HG03469 (cell line): ENCODE measurements around the gene RGS9.

Experiments
- ATAC-seq: cut with Tn5 transposase; IDR thresholded peaks from one replicate; pipeline ENCODE4 v1.9.1; 2021; ENCODE audit warnings: mild to moderate bottlenecking, moderate library complexity, moderate number of reproducible peaks; ENCODE audit not compliant: unreplicated experiment

Gene RGS9

DNA sequence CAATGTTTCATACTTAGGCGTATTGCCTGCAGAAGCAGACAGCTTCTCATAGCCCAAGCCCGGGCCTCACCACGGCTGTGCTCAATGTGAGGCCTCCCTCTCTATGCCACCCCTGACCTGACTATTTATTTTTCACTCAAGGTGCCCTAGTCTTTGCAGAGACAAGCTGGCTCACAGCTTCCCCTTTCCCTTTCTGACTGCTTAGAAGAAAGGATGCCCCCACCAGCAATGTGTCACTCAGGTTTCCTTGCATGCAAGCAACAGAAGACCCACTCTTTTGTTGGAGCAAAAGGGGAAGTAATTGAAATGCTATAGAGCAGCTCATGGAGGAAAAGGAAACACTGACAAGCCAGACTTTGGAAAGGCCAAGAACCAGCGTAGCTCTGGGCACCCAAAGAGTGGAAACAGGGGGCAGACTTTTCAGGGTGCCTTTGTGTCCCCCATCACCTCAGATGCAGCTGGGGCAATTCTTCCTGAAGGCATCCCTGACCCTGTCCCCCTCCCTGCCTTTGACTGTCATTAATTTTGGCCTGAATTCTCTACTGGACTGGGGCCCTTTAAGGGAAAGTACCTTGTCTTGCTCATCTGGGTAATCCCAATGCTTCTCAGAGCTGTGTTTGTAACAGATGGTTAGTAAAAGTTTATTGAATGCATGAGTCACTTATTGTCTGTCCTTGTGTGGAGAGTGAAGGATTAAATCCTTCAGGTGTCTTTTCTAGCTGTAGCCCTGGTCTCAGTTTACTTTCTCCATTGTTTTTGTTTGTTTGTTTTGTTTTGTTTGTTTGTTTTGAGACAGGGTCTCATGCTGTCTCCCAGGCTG lies 17.8 kb downstream of the RGS9 start:
- peak; percentile 83 for ATAC-seq

DNA sequence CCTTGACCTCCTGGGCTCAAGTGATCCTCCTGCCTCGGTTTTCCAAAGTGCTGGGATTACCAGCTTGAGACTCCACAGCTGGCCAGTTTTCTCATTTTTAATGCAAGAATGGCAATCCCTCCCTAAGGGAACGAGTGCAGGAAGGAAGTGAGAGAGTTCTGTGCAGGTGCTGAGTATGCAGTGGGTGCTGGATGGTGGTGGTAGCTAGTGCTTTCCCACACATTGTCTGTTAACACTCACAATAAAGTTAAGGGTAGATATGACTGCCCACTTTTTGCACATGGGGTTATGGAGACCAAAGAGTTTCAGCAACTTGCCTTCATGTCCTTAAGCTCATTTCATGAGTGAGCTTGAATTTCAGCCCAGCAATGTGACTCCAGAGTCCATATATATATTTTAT lies 18.5 kb downstream of the RGS9 start:
- ATAC-seq: peak; percentile 23

DNA sequence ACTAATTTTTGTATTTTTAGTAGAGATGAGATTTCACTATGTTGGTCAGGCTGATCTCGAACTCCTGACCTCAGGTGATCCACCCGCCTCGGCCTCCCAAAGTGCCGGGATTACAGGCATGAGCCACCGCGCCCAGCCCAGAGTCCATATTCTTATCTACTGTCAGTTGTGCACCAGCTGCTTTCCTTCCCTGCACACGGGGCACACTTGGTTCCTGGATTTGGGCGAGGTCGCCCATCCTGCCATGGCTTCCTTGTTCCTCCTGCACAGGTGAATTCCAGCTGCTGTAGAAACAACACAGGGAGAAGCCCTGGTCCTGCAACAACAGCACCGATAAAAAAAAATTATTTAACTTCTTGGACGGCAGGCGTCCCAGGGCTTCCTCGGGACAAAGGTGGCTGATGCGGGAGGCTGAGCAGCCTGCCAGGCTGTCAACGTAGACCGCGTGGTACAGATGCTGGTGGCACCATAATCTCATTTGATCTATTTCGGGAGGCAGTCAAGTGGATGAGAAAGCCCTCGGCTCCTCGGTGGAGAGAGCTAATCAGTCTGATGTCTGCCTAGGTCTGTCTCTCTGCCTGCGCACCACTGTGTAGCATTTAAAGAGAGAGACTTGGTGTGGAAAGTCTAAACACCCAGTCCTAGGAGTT lies 19.1 kb downstream of the RGS9 start:
- ATAC-seq: no peak

DNA sequence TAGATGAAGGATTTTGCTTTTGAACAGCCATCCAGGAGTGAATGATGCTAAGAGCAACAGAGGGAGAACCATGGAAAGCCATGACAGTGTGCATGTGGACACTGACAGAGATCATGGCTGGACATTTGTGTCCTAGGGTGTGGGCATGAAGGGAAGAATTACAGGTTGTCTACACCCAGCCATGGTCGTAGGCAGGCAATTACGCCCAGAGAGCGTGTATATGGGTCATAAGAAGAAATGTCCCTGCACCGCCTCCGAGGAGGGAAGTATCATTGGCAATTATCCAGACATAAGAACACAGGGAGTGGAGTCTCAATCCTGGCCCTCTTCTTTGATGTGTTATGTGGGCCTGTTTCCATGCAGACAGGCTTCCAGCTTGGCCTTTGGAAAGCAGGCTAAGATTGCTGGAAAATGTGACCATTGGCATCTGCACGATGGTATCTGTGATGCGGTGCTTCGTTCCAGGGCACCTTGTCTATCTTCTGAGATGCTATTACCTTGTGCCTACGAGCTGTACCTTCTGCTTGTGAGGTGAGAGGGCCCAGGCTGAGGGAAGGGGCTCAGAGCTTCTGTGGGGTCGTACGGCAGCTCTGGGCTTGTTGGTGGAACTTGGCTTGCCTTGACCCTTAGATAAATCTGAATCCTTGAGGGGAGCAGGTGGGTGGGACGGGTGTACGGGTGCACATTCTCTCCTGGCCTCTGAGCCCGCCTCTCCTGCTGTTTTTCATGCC lies 19.8 kb downstream of the RGS9 start:
- ATAC-seq: no peak

DNA sequence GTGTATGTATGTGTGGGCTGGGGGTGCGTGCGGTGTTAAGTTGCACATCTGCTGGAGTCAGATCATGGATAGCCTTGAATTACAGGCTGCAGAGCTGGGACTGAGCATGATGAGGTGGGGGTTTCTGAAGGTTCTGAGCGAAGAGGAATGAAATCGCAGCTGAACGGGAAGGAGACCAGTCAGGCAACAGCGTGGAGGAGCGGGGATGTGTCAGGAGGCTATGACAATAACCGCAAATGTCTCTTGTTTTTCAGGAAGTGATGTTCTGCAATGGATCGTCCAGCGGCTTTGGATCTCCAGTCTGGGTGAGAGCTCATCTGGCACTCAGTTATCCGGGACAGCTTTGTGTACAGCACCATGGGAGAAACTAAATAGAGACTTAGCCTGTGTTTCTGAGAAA lies 20.9 kb downstream of the RGS9 start:
- ATAC-seq: no peak

DNA sequence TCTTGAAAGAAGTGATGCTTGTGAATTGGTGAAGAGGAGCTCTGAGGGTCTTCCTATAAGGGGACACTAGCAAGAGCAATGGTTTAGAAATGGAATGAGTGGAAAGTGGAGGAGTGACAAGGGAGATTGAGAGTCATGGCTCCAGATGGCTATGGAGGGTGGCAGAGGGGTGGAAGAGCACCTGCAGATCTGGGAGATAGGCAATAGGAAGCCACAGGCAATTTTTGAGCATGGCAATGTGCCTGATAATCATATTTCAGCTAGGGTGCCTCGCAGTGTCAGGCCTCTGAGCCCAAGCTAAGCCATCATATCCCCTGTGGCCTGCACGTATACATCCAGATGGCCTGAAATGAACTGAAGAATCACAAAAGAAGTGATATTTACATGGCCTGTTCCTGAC lies 21.5 kb downstream of the RGS9 start:
- no peak for ATAC-seq

DNA sequence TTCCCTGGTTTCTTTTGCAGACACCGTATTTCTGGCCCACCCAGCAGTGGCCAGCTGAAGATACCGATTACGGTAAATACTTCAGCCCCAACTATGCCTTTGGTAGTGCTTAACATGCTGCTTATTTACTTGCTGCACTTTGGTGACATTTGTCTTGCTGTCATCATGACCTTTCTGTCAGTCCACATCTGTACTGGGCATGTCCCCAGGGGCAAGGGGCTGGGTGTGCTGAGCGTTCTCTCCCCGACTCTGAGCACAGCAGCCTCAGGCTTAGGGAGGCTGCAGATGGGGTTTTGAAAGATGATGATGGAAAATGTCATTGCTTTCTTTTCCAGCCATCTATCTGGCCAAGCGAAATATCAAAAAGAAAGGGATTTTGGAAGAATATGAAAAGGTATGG lies 23.3 kb downstream of the RGS9 start:
- no peak for ATAC-seq

DNA sequence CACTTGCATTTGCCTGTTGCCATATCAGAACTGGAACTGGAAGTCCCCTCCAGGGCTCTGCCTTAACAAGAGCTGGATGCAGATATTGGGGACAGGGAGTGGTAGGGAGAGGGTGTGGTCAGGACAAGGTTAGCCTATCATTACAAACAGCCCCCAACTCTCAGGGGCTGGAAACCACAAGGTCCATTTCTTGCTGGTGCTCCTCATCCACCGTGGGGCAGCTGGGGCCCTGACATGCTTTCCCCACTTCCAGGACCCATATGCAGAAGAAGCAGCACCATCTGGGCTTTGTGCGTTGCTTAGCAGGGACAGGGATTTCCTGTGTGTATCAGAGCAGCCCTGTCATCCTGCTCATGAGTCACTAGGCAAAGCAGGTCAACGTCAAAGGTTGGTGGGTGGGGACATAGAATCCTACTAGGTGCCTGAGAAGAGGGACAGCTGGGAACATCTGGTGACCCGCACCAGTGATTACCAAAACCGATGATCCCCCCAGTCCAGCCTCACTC lies 26.9 kb downstream of the RGS9 start:
- peak; percentile 74 for ATAC-seq

DNA sequence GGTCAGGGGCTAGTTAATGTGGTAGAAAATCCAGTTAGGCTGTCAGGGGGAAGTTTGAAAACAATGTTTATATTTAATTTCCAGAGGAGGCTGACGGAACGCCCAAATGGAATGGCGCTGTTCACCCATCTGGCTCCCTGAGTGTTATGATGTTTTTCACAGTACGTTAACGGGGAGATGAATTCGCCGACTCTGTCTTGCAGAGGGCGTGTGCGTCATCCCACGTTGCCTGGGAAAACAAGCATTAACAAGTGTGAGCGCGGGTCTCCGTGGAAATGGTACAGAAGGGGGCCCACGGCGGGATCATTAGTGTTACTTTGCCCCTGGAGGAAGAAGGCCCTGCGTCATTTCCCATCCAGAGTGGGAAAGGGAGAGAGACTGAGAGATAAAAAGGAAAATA lies 29.6 kb downstream of the RGS9 start:
- no peak for ATAC-seq

DNA sequence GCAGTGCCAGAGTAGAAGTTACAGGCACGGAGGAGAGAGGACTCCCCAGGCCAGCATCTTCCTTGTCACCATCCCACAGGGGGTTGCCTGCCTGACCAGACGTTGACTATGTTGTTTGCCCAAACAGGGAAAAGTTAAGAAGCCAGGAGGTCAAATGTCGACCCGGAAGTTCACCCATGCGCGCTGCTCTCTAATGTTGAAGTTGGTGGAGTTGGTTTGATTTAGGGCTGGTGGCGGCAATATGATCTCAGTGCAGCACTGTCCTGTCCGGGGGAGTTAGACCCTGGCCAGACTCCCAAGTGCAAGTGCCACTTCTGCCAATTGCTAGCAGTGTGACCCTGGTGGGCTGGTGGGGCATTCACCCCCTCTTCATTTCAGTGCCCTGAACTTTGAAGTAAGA lies 30.4 kb downstream of the RGS9 start:
- ATAC-seq: no peak

DNA sequence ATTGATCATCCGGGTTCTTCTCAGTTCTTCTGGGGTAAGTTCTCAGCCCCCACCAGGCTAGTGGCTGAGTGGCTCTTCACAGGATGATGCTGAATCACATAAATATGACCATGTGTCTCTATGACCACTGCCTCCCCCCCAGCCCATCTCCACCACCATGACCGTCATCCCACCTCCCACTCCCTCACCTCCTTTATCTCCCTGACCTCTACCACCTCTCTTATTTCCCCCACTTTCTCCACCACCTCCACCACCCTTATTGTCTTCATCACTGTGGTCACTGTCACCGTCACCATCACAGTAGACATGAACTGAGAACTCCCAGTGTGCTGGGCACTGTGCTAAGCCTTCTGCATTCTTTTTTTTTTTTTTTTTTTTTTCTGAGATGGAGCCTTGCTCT lies 32.5 kb downstream of the RGS9 start:
- ATAC-seq: no peak

DNA sequence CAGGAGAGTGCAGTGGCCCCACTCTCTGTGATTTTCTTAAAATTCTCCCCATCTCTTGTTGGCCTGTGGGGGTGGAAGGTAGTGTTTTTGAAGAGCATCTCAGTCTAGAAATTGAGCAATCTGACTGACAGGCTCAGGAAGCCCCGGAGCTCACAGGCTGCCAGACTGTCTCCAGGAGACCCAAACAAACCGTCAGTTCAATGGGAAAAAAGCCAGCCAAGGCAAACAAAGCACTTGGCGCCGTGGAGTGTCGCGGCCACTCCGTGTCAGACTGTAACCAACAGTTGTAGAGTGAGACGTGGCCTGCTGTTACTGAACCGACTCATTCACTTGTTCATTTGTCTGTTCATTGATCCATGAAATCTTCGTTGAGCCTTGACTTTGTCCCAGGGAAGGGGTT lies 33.7 kb downstream of the RGS9 start:
- no peak for ATAC-seq

DNA sequence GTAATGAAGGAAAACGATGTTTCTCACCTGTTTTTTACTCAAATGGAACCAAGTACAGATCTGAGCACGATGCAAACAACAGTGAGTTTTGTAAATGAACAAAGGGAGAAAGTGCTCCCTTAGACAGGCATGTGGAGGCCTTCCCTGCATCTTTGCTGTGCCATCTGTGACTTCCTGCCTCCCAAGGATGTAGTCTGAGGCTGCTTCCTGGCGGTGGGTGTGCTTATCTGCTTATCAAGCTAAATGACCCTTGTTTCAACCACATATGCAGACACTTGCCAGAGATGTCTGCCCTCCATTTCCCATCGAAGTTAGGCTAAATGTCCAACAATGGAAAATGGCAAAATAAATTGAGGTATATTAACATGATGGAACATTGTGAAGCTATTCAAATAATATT lies 34.6 kb downstream of the RGS9 start:
- ATAC-seq: no peak

DNA sequence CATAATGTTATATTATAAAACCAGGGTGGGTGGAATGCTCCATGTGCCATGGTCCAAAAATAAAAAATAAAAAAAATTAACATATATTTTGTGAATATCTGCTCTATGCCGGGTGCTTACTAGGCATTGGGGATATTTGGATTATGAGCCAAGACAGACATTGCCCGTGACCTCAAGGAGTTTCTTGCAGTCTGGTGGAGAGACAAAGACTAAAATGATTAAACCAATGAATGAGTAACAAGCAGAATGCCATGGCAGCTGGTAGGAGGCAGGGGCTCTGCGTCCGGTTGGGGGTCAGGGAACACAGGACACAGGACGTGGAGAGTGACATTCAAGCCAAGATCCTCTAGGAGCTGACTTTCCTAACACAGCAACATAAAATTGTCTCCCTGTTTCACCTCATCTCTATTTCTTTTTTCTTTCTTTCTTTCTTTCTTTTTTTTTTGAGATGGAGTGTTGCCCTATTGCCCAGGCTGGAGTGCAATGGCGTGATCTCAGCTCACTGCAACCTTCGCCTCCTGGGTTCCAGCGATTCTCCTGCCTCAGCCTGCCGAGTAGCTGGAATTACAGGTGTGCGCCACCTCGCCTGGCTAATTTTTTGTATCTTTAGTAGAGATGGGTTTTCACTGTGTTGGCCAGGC lies 35.4 kb downstream of the RGS9 start:
- no peak for ATAC-seq

DNA sequence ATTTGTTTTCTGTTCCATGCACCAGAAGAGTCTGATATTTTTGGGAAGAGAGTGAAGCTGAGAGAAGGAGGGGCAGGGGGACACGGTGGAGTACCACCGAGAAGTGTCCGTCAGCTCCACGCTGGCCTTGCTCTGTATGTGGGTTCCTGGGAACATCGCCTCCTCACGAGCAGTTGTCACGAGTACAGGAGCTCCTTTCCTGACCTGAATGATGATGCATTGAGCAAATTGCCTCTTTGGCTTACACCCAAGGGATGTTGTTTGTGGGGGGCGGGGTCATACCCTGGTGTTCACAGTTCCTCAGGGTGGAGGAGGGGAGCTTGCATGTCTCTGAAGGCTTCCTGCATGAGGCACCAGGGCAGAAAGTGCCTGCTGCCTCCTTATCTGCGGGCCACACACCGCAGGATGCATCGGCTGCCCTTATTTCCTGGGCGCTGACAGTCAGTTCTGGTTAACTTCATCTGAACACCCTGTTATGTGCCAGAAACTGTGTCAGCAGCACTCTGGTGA lies 36.2 kb downstream of the RGS9 start:
- ATAC-seq: no peak

DNA sequence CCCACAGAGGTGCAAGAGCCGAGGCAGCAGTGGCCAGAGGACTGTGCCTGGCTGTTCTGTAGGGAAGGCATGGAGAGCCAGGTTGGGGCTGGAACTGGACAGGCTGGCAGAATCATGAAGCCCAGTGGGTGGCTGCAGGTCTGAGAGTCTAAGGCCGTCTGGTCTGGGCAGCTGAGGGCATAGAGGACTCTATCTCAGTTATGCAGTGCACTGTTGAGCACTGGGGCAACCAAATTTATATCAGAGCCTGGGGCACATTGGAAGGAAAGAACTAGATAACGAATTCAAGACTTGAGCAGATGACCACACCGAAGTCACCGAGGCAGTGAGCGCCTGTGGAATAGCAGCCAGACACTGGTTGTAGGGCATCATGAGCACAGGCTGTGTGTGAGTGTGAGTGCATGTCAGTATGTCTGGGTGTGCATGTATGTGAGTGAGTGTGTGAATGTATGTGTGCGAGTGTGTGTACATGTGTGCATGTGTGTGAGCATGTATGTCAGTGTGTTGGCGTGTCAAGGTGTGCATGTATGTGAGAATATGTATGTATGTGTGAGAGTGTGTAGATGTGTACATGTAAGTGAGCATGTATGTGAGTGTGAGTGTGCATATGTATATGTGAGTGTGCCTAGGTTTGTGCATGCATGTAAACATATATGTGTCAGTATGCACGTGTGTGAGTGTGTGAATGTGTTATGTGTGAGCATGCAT lies 37.0 kb downstream of the RGS9 start:
- no peak for ATAC-seq

DNA sequence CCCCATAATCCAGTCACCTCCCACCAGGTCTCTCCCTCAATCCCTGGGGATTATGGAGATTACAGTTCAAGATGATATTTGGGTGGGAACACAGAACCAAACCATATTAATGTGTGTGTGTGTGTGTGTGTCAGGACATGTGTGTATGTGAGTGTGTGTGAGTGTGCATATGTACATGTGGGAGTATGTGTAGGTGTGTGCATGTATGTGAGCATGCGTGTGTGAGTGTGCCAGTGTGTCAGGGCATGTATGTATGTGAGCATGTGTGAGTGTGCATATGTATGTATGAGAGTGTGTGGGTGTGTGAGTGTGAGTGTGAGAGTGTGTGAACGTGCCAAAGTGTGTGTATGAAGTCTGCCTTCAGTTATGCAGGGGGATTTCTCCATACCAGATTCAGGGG lies 37.8 kb downstream of the RGS9 start:
- no peak for ATAC-seq

DNA sequence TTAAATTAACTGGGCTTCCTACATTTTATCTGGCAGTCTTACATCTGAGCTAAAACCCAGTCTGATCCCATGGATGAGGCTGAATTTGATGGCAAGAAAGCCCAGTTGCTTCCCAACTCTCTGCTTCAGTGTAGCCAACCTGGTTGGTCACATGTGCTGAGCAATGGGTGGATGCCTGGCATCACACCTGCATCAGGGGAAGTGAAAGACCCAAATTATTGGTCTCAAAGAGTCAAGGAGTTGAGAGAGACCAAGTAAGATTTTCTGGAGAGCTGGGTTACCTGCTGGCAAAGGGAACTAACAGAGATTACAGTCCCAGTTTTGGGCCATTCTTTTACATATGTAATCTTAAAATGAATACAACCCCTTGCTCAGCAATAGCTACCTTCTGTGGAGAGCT lies 38.8 kb downstream of the RGS9 start:
- no peak for ATAC-seq

DNA sequence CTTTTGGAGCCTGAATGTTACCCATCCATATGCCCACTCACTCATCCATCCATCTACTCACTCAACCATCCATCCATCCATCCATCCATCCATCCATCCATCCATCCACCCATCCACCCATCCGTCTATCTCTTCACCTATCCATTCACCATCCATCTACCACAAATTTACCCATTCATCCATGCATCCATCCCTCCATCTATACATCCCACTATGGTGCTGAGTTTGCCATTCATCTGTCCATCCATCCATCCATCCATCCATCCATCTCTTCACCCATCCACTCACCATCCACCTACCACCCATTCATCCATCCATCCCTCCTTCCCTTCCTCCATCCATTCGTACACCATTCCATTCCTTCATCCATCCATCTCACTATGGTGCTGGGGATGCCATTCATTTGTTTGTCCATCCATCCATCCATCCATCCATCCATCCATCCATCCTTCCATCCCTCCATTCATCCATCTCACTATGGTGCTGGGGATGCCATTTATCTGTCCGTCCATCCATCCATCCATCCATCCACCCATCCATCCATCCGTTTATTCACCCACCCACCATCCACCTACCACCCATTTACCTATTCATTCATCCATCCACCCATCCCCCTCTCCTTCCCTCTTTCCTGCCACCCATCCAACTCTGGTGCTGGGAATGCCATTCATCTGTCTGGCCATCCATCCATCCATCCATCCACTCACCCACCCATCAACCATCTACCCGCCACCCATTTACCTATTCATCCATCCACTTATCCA lies 39.7 kb downstream of the RGS9 start:
- no peak for ATAC-seq

DNA sequence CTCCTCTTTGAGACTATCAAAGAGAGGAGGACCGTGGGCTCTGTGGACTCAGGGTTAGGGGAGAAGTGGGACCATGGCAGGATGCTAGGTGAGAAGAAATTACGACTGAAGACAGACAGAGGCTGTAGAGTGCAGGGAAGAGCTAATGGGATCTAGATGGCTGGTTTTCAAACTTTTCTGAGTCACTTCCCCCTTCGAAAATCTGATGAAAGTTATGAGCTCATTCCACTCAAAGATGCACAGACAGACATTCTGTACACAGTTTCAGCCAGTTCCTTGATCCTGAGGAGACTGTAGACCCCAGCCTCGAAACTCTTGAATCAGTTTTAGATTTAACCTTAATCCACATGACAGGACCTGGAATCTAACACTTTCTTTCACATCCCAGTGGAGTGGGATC lies 40.7 kb downstream of the RGS9 start:
- ATAC-seq: no peak
